ENCODE data around the gene NDRG3. TPM values are rescaled to one million over a fixed set of nuclear protein-coding genes. Genes with fewer than 3 reads are reported as not detected.

Gene NDRG3
- total RNA-seq, 1 experiment from 2014 or later: 30.1 TPM

DNA sequence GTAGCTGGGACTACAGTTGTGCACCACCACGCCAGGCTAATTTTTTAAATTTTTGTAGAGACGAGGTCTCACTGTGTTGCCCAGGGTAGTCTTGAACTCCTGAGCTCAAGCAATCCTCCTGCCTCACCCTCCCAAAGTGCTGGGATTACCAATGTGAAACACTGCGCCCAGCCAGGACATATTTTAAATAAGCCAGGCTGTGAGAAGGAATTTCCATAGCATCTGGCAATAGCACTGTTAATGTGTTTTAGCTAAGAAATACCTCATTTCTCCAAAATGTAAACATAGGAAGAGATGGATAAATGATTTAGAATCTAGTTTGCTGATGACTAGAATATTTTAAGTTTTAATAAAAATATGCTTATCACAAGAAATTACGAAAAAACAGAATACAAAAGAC lies 72.9 kb downstream of the NDRG3 start:
- H3K27me3 ChIP-seq (ENCODE audit: low read length): no peaks in the 10 kb centered on the region
- H3F3A ChIP-seq (ENCODE audit: low read length, unreplicated experiment): no peaks in the 10 kb centered on the region
- intact Hi-C loops (cut with micrococcal nuclease): no loop called here
- no peak overlapping the region for H3K27ac ChIP-seq (ENCODE audit: low read length)
- no peak overlapping the region for H3K4me3 ChIP-seq (ENCODE audit: low read length)
- BruUV-seq (replicated peaks): no TSS peak
- POLR2A ChIA-PET (ENCODE audit: unreplicated experiment): no interaction called here
- H3K4me2 ChIP-seq (ENCODE audit: low read length): no peak overlapping the region
- H3K36me3 ChIP-seq (ENCODE audit: low read depth, low read length): no peaks in the 10 kb centered on the region; the same call in none of the 2 replicates
- no peak overlapping the region for H2AFZ ChIP-seq (ENCODE audit: low read length)
- no peak overlapping the region for H3K9ac ChIP-seq (ENCODE audit: low read length)
- ATAC-seq (no peak), DNase-seq (no peak)
- H3K4me1 ChIP-seq (ENCODE audit: insufficient read depth, low read length): no peaks in the 10 kb centered on the region
- no peak for TF ChIP-seq EZH2 (IDR thresholded peaks at IDR 0.05; ENCODE audit: low read length, unreplicated experiment)
- TF ChIP-seq, protein P1, sequence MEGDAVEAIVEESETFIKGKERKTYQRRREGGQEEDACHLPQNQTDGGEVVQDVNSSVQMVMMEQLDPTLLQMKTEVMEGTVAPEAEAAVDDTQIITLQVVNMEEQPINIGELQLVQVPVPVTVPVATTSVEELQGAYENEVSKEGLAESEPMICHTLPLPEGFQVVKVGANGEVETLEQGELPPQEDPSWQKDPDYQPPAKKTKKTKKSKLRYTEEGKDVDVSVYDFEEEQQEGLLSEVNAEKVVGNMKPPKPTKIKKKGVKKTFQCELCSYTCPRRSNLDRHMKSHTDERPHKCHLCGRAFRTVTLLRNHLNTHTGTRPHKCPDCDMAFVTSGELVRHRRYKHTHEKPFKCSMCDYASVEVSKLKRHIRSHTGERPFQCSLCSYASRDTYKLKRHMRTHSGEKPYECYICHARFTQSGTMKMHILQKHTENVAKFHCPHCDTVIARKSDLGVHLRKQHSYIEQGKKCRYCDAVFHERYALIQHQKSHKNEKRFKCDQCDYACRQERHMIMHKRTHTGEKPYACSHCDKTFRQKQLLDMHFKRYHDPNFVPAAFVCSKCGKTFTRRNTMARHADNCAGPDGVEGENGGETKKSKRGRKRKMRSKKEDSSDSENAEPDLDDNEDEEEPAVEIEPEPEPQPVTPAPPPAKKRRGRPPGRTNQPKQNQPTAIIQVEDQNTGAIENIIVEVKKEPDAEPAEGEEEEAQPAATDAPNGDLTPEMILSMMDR (conservative IDR thresholded peaks at IDR 0.05; ENCODE audit: low read depth, low read length): no peak
- no peak for TF ChIP-seq EZH2phosphoT487 (IDR thresholded peaks at IDR 0.05; ENCODE audit: borderline replicate concordance, low read length)
- no peaks in the 10 kb centered on the region for H3K9me2 ChIP-seq (replicated peaks; ENCODE audit: low read length)
- H3K9me3 ChIP-seq (ENCODE audit: low read length): no peaks in the 10 kb centered on the region
- H3K79me2 ChIP-seq (ENCODE audit: low read length): no peaks in the 10 kb centered on the region
- CTCF ChIA-PET: no interaction called here
- no peaks in the 10 kb centered on the region for H4K20me1 ChIP-seq (ENCODE audit: low read length)

DNA sequence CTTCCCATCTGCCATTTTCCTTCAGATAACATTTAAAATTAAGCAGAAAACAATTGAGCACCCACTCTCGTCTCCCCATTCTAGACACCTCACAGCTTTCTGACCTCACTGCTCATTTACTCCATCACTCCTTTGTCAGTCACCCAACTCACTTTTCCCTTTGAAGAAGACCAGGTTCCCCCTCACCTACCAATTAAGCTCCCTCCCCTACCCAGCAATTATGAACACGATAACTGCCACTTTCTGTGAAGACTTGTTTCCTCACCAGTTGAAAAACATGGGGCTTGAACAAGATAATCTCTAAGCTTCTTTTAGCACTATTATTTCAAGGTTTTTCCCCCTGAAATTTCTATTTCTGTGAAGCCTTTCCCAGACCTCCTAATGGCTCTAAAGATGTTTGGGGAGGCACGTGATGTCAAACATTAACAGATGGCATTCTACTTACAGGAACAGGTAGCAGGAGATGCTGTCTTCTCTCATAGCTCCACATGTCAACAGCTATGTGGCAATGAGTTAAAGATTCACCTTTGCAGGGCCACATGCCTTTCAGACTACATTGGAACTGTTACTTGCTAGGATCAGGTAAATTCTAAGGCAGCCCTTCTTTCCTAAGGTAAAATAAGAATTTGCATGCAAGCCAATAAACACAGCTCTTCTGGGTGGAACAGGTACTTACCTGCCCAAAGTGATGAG lies 75.1 kb downstream of the NDRG3 start:
- H3F3A ChIP-seq (ENCODE audit: low read length, unreplicated experiment): no peaks in the 10 kb centered on the region
- CTCF ChIA-PET: no interaction called here
- intact Hi-C loops (cut with micrococcal nuclease): no loop called here
- ATAC-seq (no peak), DNase-seq (no peak)
- H3K36me3 ChIP-seq (ENCODE audit: low read depth, low read length): no peaks in the 10 kb centered on the region; the same call in none of the 2 replicates
- H3K4me3 ChIP-seq (ENCODE audit: low read length): no peak overlapping the region
- H3K27me3 ChIP-seq (ENCODE audit: low read length): no peaks in the 10 kb centered on the region
- no peaks in the 10 kb centered on the region for H4K20me1 ChIP-seq (ENCODE audit: low read length)
- no peaks in the 10 kb centered on the region for H3K9me2 ChIP-seq (replicated peaks; ENCODE audit: low read length)
- H3K4me1 ChIP-seq (ENCODE audit: insufficient read depth, low read length): no peaks in the 10 kb centered on the region
- H3K9ac ChIP-seq (ENCODE audit: low read length): no peak overlapping the region
- no peaks in the 10 kb centered on the region for H3K9me3 ChIP-seq (ENCODE audit: low read length)
- H3K4me2 ChIP-seq (ENCODE audit: low read length): no peak overlapping the region
- POLR2A ChIA-PET (ENCODE audit: unreplicated experiment): interaction anchor here (0.6 to 0.7 kb wide), 2 partner anchors 10 to 63 kb away, joined by 3 to 4 read pairs; no protein-coding TSS in a partner anchor
- H3K79me2 ChIP-seq (ENCODE audit: low read length): no peaks in the 10 kb centered on the region
- no peak for TF ChIP-seq EZH2phosphoT487 (IDR thresholded peaks at IDR 0.05; ENCODE audit: borderline replicate concordance, low read length)
- TF ChIP-seq, protein P1 (conservative IDR thresholded peaks at IDR 0.05; ENCODE audit: low read depth, low read length): no peak
- TF ChIP-seq EZH2 (IDR thresholded peaks at IDR 0.05; ENCODE audit: low read length, unreplicated experiment): no peak
- no peak overlapping the region for H2AFZ ChIP-seq (ENCODE audit: low read length)
- BruUV-seq (replicated peaks): no TSS peak
- no peak overlapping the region for H3K27ac ChIP-seq (ENCODE audit: low read length)

DNA sequence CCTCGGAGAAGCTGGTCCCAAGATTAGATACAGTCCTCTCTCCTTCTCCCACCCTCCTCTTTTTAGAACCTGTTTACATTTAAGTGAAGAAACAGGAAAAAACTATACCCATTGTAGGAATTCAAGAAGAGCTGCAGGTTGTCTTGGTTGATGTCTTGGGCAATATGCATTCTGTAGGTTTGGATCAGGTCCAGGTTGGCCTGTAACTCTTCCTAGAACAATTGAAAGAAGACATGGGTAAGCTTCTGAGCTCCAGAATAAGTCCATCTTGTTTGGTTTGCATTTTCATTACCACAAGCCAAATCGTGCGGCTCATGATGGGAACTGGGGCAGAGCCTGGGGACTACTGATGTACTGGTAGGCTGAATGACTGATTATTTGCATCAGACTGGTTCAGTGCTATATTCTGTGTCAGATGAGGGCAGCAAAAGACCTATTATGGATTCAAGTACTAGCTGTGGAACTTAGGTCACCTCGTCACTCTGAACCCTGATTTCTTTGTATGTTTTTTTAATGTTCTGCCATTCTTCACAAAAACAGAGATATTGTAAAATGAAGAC lies 79.6 kb downstream of the NDRG3 start:
- Histone ChIP-seq H3K36me3 (ENCODE audit: low read depth, low read length) (peaks cover 3% of the 10 kb centered on the region), H3K9ac (ENCODE audit: low read length) (no peak overlapping the region), H3K79me2 (ENCODE audit: low read length) (no peaks in the 10 kb centered on the region), H3K4me1 (ENCODE audit: insufficient read depth, low read length) (no peaks in the 10 kb centered on the region), H3K27me3 (ENCODE audit: low read length) (no peaks in the 10 kb centered on the region), H3K4me2 (ENCODE audit: low read length) (no peak overlapping the region), H3K27ac (ENCODE audit: low read length) (no peak overlapping the region), H4K20me1 (ENCODE audit: low read length) (no peaks in the 10 kb centered on the region), H3K9me3 (ENCODE audit: low read length) (no peaks in the 10 kb centered on the region), H3K4me3 (ENCODE audit: low read length) (no peak overlapping the region), H3F3A (ENCODE audit: low read length, unreplicated experiment) (no peaks in the 10 kb centered on the region), H3K9me2 (replicated peaks; ENCODE audit: low read length) (no peaks in the 10 kb centered on the region), H2AFZ (ENCODE audit: low read length) (no peak overlapping the region)
- DNase-seq (peak; percentile 15), ATAC-seq (peak; percentile 40; the same call in 1 of the 2 replicates)
- no TSS peak for BruUV-seq (replicated peaks)
- intact Hi-C loops (cut with micrococcal nuclease): loop anchor here (1.0 to 2.0 kb wide), 2 partner anchors 88 to 221 kb away; no protein-coding TSS in a partner anchor
- ChIA-PET POLR2A (ENCODE audit: unreplicated experiment) (no interaction called here), CTCF (interaction anchor here (0.8 to 1.1 kb wide), 2 partner anchors 53 to 89 kb away, joined by 3 to 4 read pairs; no protein-coding TSS in a partner anchor)
- TF ChIP-seq, protein P1 (conservative IDR thresholded peaks at IDR 0.05; ENCODE audit: low read depth, low read length): no peak; the same call in 1 of the 2 replicates

Data from PC-3 (cell line).